SK-N-SH (cell line): ENCODE data around the gene WDR91.

ENCODE experiments used
- ELF1 ChIP-seq: IDR thresholded peaks from 2 replicates; pipeline ENCODE4 v1.4.0; 2012
- MXI1 ChIP-seq: IDR thresholded peaks from 2 replicates; pipeline ENCODE4 v1.6.1; 2012; ENCODE audit warnings: mild to moderate bottlenecking, low read depth, low read length, improper control_type of control experiment
- POLR2AphosphoS5 ChIP-seq: IDR thresholded peaks from 2 replicates; pipeline ENCODE4 v1.6.1; 2012; ENCODE audit warnings: low read depth, low read length
- RAD21 ChIP-seq: IDR thresholded peaks from 2 replicates; pipeline ENCODE4 v1.6.1; 2012; ENCODE audit warnings: mild to moderate bottlenecking, low read length
- RFX5 ChIP-seq: IDR thresholded peaks from 2 replicates; pipeline ENCODE4 v1.6.1; 2012; ENCODE audit warnings: mild to moderate bottlenecking, improper control_type of control experiment, low read length
- TAF1 ChIP-seq: IDR thresholded peaks from 2 replicates; pipeline ENCODE4 v1.6.1; 2012; ENCODE audit warnings: low read depth, mild to moderate bottlenecking, low read length, moderate library complexity, borderline replicate concordance
- TF ChIP-seq, protein P1 (sequence below): fragments of 200-600 bp; sonication (generic); IDR thresholded peaks from 2 replicates; pipeline ENCODE4 v1.6.1; 2017; ENCODE audit warnings: antibody characterized with exemption, mild to moderate bottlenecking, moderate library complexity
- TF ChIP-seq, protein P2 (sequence below): IDR thresholded peaks from 2 replicates; pipeline ENCODE4 v1.6.1; 2012; ENCODE audit warnings: mild to moderate bottlenecking, low read depth, low read length, moderate library complexity
- TF ChIP-seq, protein P3 (sequence below): IDR thresholded peaks from 2 replicates; pipeline ENCODE4 v1.4.0; 2012; ENCODE audit warnings: low read depth

DNA sequence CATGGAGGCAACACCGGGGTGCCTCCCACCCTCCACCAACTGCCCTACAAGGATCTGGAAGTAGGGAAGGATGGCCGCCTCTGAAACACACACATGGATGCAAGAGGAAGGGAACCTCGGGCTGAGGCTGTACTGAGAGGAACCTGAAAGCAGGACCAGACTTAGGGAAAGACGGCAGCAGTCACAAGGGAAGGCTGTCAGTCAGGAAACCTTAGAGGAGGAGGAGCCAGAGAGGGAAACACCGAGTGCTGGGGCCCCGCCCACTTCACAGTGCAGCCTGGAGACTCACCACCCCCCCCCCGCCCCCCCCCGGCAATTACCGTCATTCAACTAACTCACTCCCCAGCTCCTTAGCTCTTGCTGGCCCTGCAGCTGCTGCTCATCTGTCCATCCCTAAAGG, 43.3 kb downstream of the WDR91 start:
- TF ChIP-seq, protein P1, sequence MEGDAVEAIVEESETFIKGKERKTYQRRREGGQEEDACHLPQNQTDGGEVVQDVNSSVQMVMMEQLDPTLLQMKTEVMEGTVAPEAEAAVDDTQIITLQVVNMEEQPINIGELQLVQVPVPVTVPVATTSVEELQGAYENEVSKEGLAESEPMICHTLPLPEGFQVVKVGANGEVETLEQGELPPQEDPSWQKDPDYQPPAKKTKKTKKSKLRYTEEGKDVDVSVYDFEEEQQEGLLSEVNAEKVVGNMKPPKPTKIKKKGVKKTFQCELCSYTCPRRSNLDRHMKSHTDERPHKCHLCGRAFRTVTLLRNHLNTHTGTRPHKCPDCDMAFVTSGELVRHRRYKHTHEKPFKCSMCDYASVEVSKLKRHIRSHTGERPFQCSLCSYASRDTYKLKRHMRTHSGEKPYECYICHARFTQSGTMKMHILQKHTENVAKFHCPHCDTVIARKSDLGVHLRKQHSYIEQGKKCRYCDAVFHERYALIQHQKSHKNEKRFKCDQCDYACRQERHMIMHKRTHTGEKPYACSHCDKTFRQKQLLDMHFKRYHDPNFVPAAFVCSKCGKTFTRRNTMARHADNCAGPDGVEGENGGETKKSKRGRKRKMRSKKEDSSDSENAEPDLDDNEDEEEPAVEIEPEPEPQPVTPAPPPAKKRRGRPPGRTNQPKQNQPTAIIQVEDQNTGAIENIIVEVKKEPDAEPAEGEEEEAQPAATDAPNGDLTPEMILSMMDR = no peak
- TF ChIP-seq TAF1 (no peak), POLR2AphosphoS5 (0 out of 2 replicates have a peak, but pooled peaks have one; percentile 21), RAD21 (no peak), MXI1 (no peak), ELF1 (no peak), RFX5 (no peak)
- TF ChIP-seq, protein P2, sequence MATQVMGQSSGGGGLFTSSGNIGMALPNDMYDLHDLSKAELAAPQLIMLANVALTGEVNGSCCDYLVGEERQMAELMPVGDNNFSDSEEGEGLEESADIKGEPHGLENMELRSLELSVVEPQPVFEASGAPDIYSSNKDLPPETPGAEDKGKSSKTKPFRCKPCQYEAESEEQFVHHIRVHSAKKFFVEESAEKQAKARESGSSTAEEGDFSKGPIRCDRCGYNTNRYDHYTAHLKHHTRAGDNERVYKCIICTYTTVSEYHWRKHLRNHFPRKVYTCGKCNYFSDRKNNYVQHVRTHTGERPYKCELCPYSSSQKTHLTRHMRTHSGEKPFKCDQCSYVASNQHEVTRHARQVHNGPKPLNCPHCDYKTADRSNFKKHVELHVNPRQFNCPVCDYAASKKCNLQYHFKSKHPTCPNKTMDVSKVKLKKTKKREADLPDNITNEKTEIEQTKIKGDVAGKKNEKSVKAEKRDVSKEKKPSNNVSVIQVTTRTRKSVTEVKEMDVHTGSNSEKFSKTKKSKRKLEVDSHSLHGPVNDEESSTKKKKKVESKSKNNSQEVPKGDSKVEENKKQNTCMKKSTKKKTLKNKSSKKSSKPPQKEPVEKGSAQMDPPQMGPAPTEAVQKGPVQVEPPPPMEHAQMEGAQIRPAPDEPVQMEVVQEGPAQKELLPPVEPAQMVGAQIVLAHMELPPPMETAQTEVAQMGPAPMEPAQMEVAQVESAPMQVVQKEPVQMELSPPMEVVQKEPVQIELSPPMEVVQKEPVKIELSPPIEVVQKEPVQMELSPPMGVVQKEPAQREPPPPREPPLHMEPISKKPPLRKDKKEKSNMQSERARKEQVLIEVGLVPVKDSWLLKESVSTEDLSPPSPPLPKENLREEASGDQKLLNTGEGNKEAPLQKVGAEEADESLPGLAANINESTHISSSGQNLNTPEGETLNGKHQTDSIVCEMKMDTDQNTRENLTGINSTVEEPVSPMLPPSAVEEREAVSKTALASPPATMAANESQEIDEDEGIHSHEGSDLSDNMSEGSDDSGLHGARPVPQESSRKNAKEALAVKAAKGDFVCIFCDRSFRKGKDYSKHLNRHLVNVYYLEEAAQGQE = no peak
- TF ChIP-seq, protein P3, sequence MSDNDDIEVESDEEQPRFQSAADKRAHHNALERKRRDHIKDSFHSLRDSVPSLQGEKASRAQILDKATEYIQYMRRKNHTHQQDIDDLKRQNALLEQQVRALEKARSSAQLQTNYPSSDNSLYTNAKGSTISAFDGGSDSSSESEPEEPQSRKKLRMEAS = no peak
